Body of pancreas (tissue), 4 donors: Measurements from ENCODE around the gene SEC31B.
A peak's percentile ranks its signal among the peaks of the same experiment; 100 is the strongest.

Experiments used
- CTCF ChIP-seq, 7 experiments: fragments of 450-650 bp in 4 of 7; fragments of 200-600 bp in 3 of 7; sonication (generic) in 3 of 7; IDR thresholded peaks; one replicate each; pipeline ENCODE4 v1.5.1; 2016 to 2019; ENCODE audit warnings: antibody characterized with exemption in 7 of 7
- POLR2A ChIP-seq, 3 donors: fragments of 450-650 bp; IDR thresholded peaks; one replicate each; pipeline ENCODE4 v1.6.1; 2016; ENCODE audit warnings: antibody characterized with exemption in 3 of 3, mild to moderate bottlenecking in 2 of 3

DNA sequence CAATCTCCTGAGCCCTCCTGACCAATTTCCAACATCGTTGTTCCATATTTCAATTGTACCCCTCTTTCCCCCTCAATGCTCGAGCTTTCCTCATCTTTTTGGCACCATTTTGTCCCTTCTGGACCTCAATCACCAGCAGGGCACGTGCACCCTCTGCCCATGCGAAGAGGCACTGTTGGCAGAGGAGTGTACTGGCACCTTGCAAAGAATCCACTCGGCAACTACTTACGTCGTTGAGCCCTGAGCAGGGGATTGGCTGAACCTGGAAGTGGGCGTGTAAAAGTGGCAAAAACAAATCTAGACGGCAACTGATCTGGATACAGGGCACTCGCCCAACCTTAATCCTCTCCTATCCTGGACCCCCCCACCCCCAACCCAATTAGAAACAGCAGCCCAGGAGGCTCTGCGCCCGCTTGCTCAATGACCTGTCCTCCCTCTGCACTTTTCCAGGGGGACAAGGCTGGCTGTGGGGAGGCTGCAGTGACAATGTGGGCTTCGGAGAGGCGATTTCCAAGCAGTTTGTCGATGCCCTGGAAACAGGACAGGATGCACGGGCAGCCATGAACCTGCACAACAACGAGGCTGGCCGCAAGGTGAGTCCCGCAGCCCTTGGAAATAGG lies 38.1 kb downstream of the SEC31B start:
- TF ChIP-seq CTCF (IDR thresholded peaks at IDR 0.05) (peak in 1 of 7 experiments; percentile 31), POLR2A (IDR thresholded peaks at IDR 0.05) (no peak)
